Measurements from ENCODE around the gene PDIA4. TPM values are rescaled to one million over a fixed set of nuclear protein-coding genes. Genes with fewer than 3 reads are reported as not detected.
"Not testable (repeated sequence)": the region's sequence is repeated elsewhere in the genome, so short reads cannot be mapped to it uniquely, and the experiment has no call there.

Gene PDIA4
- total and polyA plus RNA-seq, 2 of the 8 experiments (the other 6 are each of a cell fraction or from before 2014, with no cell fraction given): 119 to 303 TPM

- H3K4me3 ChIP-seq (ENCODE audit: extremely low read depth in 1 of 4, insufficient read depth in 2 of 4, low read depth in 3 of 4, low read length in 4 of 4); H2BK12ac ChIP-seq (ENCODE audit: low read depth, low read length); H2BK15ac ChIP-seq (ENCODE audit: low read length); H2BK5ac ChIP-seq (ENCODE audit: low read depth, low read length); H3K27me3 ChIP-seq (replicated peaks in 1 of 4; ENCODE audit: control insufficient read depth in 3 of 4, extremely low read depth in 1 of 4, insufficient read depth in 3 of 4, low read length in 3 of 4); H3K27ac ChIP-seq (ENCODE audit: low read depth, low read length); DNase-seq (ENCODE audit: low read depth in 1 of 2, low spot score in 2 of 2); FAIRE-seq; H2BK20ac ChIP-seq (ENCODE audit: low read length); H3K4ac ChIP-seq (replicated peaks; ENCODE audit: insufficient read length, low read depth, low read length); H4K20me1 ChIP-seq (replicated peaks in 1 of 2; ENCODE audit: control insufficient read depth in 1 of 2, insufficient read depth in 2 of 2, low read length in 2 of 2); H4K5ac ChIP-seq (ENCODE audit: insufficient read length, low read depth, low read length); H3K79me2 ChIP-seq (ENCODE audit: control insufficient read depth in 1 of 2, insufficient read depth in 2 of 2, low read length in 2 of 2); H2BK120ac ChIP-seq (replicated peaks; ENCODE audit: low read depth, low read length); H3K4me2 ChIP-seq (ENCODE audit: insufficient read depth in 1 of 2, low read depth in 2 of 2, low read length in 2 of 2); H3K79me1 ChIP-seq (ENCODE audit: low read depth, low read length); H3K9ac ChIP-seq (replicated peaks in 1 of 4; ENCODE audit: extremely low read depth in 1 of 4, low read depth in 3 of 4, low read length in 3 of 4); H2AFZ ChIP-seq (ENCODE audit: low read length); H3K4me1 ChIP-seq (replicated peaks in 1 of 4; ENCODE audit: control insufficient read depth in 3 of 4, insufficient read depth in 4 of 4, low read length in 3 of 4); H3K56ac ChIP-seq (replicated peaks; ENCODE audit: insufficient read length, low read depth, low read length); H3K14ac ChIP-seq (ENCODE audit: insufficient read length); H4K8ac ChIP-seq (ENCODE audit: extremely low read depth, insufficient read depth, low read length); H4K91ac ChIP-seq (replicated peaks; ENCODE audit: insufficient read length, low read length); H3K36me3 ChIP-seq (ENCODE audit: control insufficient read depth in 2 of 4, insufficient read depth in 4 of 4, low read length in 3 of 4); POLR2A ChIA-PET (ENCODE audit: partially characterized antibody); H3K23ac ChIP-seq (ENCODE audit: insufficient read length); H3K9me3 ChIP-seq (ENCODE audit: insufficient read depth in 2 of 2, low read depth in 1 of 2, low read length in 1 of 2); H2AK5ac ChIP-seq (ENCODE audit: low read depth, low read length); H3K23me2 ChIP-seq (ENCODE audit: low read depth, low read length); H3K18ac ChIP-seq (ENCODE audit: extremely low read depth, low read length): not testable (repeated sequence)
- 86% methylated on average over 10 of the region's 10 CpGs; no CpG with 5 or more reads in 1 of the 2 experiments for WGBS, 2 experiments (ENCODE audit: extremely low coverage in 1 of 2, insufficient coverage in 1 of 2, insufficient read length in 1 of 2, insufficient replicate concordance in 2 of 2, low coverage in 1 of 2, low lambda C conversion rate in 2 of 2, missing lambda C conversion rate in 1 of 2)
- CTCF ChIA-PET (ENCODE audit: partially characterized antibody): interaction anchor here (2.1 kb wide), 2 partner anchors 9 to 57 kb away, joined by 6 read pairs; no protein-coding TSS in a partner anchor
Measured at GRCh38 chr7:149062217-149062899, 34.1 kb upstream of the PDIA4 start.
